Gastrocnemius medialis (tissue), 4 donors: Measurements from ENCODE around the gene NEK11. TPM values are rescaled to one million over a fixed set of nuclear protein-coding genes. Genes with fewer than 3 reads are reported as not detected.

Experiments used
- ATAC-seq, 2 donors: fragments of 150-250 bp; one replicate each; pipeline ENCODE4 v1.9.1; 2016
- DNase-seq, 2 donors: peaks; one replicate each; pipeline ENCODE4 v3.0.0-alpha.2; 2019
- H3K27ac ChIP-seq, 4 donors: fragments of 200-600 bp; sonication (generic); 1 replicate in 1 of 4; 2 replicates in 3 of 4; pipeline ENCODE4 v1.5.1; 2016 to 2018; ENCODE audit warnings: mild to moderate bottlenecking in 2 of 4, moderate library complexity in 1 of 4
- H3K27me3 ChIP-seq, 3 donors: fragments of 200-600 bp; sonication (generic) in 2 of 3; 1 replicate in 1 of 3; 2 replicates in 2 of 3; pipeline versions ENCODE4 v1.5.1 to v1.6.0; 2016 to 2019; ENCODE audit warnings: mild to moderate bottlenecking in 1 of 3, moderate library complexity in 1 of 3
- H3K36me3 ChIP-seq, 2 donors: fragments of 200-600 bp; sonication (generic) in 1 of 2; one replicate each; pipeline ENCODE4 v1.5.1; 2017 to 2018
- H3K4me1 ChIP-seq, 2 donors: fragments of 200-600 bp; sonication (generic) in 1 of 2; one replicate each; pipeline ENCODE4 v1.5.1; 2016 to 2017; ENCODE audit warnings: mild to moderate bottlenecking in 2 of 2
- H3K4me3 ChIP-seq, 4 donors: fragments of 200-600 bp; sonication (generic) in 3 of 4; 1 replicate in 1 of 4; 2 replicates in 3 of 4; pipeline ENCODE4 v1.5.1; 2016 to 2019; ENCODE audit warnings: mild to moderate bottlenecking in 2 of 4
- H3K9me3 ChIP-seq, 3 donors: fragments of 200-600 bp; sonication (generic) in 2 of 3; 1 replicate in 1 of 3; 2 replicates in 2 of 3; pipeline ENCODE4 v1.5.1; 2016 to 2019
- CTCF ChIP-seq, 5 experiments: fragments of 450-650 bp in 3 of 5; fragments of 200-600 bp in 2 of 5; sonication (generic) in 2 of 5; IDR thresholded peaks in 4 of 5; conservative IDR thresholded peaks in 1 of 5; 1 replicate in 4 of 5; 2 replicates in 1 of 5; pipeline ENCODE4 v1.5.1; 2016 to 2019; ENCODE audit warnings: antibody characterized with exemption in 5 of 5, mild to moderate bottlenecking in 3 of 5, moderate library complexity in 3 of 5
- POLR2A ChIP-seq, 2 donors: fragments of 450-650 bp; IDR thresholded peaks; one replicate each; pipeline ENCODE4 v1.6.1; 2017; ENCODE audit warnings: antibody characterized with exemption in 2 of 2, mild to moderate bottlenecking in 2 of 2, moderate library complexity in 2 of 2
- in situ Hi-C, 4 donors: fragments of 200-750 bp; cut with MboI; loops; one replicate each; pipeline versions ENCODE4 v1.15.0 to v1.8.0; 2017; ENCODE audit warnings: low sequenced_read_pairs in 4 of 4
- intact Hi-C: fragments of 100-400 bp; cut with DNase I; formaldehyde crosslinking; loops from one replicate; pipeline ENCODE4 v1.15.1; 2023; ENCODE audit warnings: low total_unique reads
- total RNA-seq, 4 donors: library from RNA; depleted of rRNA; stranded (reverse); fragments of >200 nt; gene quantifications; one replicate each; pipeline versions ENCODE4 v1.1.0 to v1.2.3, GENCODE V29; 2016

Gene NEK11
- total RNA-seq, 4 donors from 2014 or later, result 2.1 to 5.2 (median 2.5) TPM

DNA sequence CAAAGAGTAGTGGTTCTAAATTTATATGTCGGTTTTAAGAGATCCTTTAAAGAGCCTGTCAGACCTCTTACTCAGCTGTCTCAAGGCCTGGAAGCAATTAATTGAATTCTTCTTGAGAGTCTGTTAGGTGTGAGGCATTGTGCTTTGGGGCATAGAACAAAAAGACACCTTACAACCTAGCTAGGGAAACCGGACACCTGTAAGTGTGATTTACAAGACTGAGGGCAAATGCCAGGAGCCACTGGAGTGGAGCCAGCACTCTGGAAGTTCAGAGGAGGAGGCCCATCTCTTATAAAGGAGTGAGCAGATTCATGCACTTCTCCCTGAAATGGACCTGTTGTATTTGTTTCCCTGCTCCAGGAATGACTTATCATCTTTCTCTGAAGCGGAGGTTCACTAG is 257.2 kb downstream of the NEK11 start:
- no peaks in the 10 kb centered on the region for H3K27me3 ChIP-seq
- ATAC-seq (peak in 1 of 2 donors; percentile 28), DNase-seq (peak in 1 of 2 donors; percentile 26)
- in situ Hi-C loops (no loop called here), intact Hi-C loops (no loop called here)
- no peaks in the 10 kb centered on the region for H3K9me3 ChIP-seq
- H3K36me3 ChIP-seq, result no peaks in the 10 kb centered on the region
- peaks cover 27 to 35% of the 10 kb centered on the region in 2 donors for H3K4me1 ChIP-seq
- no peak overlapping the region for H3K27ac ChIP-seq
- no peak overlapping the region for H3K4me3 ChIP-seq
- TF ChIP-seq CTCF (IDR thresholded peaks at IDR 0.05 in 4 of 5, conservative IDR thresholded peaks at IDR 0.05 in 1 of 5) (no peak), POLR2A (IDR thresholded peaks at IDR 0.05) (no peak)

GRCh38 chr3:131284302-131284701 is 257.6 kb downstream of the NEK11 start:
- Histone ChIP-seq H3K36me3 (no peaks in the 10 kb centered on the region), H3K9me3 (no peaks in the 10 kb centered on the region), H3K4me1 (peaks cover 27 to 35% of the 10 kb centered on the region in 2 donors), H3K4me3 (no peak overlapping the region), H3K27ac (no peak overlapping the region), H3K27me3 (no peaks in the 10 kb centered on the region)
- in situ Hi-C loops (no loop called here), intact Hi-C loops (no loop called here)
- ATAC-seq (no peak), DNase-seq (no peak)
- TF ChIP-seq POLR2A (IDR thresholded peaks at IDR 0.05), result no peak
- TF ChIP-seq CTCF (IDR thresholded peaks at IDR 0.05 in 4 of 5, conservative IDR thresholded peaks at IDR 0.05 in 1 of 5), result no peak

- H3K9me3 ChIP-seq, result no peaks in the 10 kb centered on the region
- intact Hi-C loops, result no loop called here
- in situ Hi-C loops, result no loop called here
- peaks cover 27 to 34% of the 10 kb centered on the region in 2 donors for H3K4me1 ChIP-seq
- no peaks in the 10 kb centered on the region for H3K27me3 ChIP-seq
- DNase-seq (no peak), ATAC-seq (no peak)
- no peak overlapping the region for H3K27ac ChIP-seq
- H3K36me3 ChIP-seq, result no peaks in the 10 kb centered on the region
- H3K4me3 ChIP-seq, result no peak overlapping the region
- TF ChIP-seq POLR2A (IDR thresholded peaks at IDR 0.05) (no peak), CTCF (IDR thresholded peaks at IDR 0.05 in 4 of 5, conservative IDR thresholded peaks at IDR 0.05 in 1 of 5) (no peak)
Measured at GRCh38 chr3:131285456-131285855, 258.8 kb downstream of the NEK11 start.

DNA sequence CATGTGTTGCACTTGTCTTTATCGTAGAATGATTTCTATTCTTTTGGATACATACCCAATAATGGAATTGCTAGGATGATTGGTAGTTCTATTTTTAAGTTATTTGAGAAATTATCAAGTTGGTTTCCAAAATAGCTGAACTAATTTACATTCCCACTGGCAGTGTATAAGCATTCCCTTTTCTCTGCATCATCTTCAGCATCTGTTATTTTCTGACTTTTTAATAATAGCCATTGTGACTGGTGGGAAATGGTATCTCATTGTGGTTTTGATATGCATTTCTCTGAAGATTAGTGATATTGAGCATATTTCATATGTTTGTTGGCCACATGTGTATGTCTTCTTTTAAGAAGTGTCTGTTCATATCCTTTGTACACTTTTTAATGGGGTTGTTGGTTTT is 273.2 kb downstream of the NEK11 start:
- ATAC-seq, result no peak
- in situ Hi-C loops, result no loop called here

More for the DNA sequence above, 273.2 kb downstream of the NEK11 start:
- H3K9me3 ChIP-seq, result no peaks in the 10 kb centered on the region
- no peak overlapping the region for H3K4me3 ChIP-seq
- H3K27me3 ChIP-seq, result no peaks in the 10 kb centered on the region
- no peak for DNase-seq
- no peaks in the 10 kb centered on the region for H3K36me3 ChIP-seq
- intact Hi-C loops, result no loop called here
- no peak for TF ChIP-seq CTCF (IDR thresholded peaks at IDR 0.05 in 4 of 5, conservative IDR thresholded peaks at IDR 0.05 in 1 of 5)
- TF ChIP-seq POLR2A (IDR thresholded peaks at IDR 0.05), result no peak
- no peaks in the 10 kb centered on the region for H3K4me1 ChIP-seq
- no peak overlapping the region for H3K27ac ChIP-seq
